ENCODE measurements around the gene IZUMO2. TPM values are rescaled to one million over a fixed set of nuclear protein-coding genes. Genes with fewer than 3 reads are reported as not detected.

IZUMO2 gene
- total and polyA plus RNA-seq, 10 of the 15 experiments (the other 5 are each of a cell fraction or from before 2014, with no cell fraction given): not detected

GRCh38 chr19:50198431-50199258 lies 35.6 kb upstream of the IZUMO2 start:
- no peak overlapping the region for H3K9ac ChIP-seq (ENCODE audit: control insufficient read depth, insufficient read depth, low read length)
- H3K4me1 ChIP-seq (ENCODE audit: control insufficient read depth, insufficient read depth, low read length): no peaks in the 10 kb centered on the region
- H3K9me3 ChIP-seq (replicated peaks; ENCODE audit: control insufficient read depth, insufficient read depth, low read length): no peaks in the 10 kb centered on the region
- in situ Hi-C loops (cut with MboI): no loop called here
- RAD21 ChIA-PET (ENCODE audit: unreplicated experiment): interaction anchor here (0.6 kb wide), 1 partner anchor 137 kb away, joined by 3 read pairs; no protein-coding TSS in a partner anchor
- no peak for ATAC-seq
- TF ChIP-seq, protein P1, sequence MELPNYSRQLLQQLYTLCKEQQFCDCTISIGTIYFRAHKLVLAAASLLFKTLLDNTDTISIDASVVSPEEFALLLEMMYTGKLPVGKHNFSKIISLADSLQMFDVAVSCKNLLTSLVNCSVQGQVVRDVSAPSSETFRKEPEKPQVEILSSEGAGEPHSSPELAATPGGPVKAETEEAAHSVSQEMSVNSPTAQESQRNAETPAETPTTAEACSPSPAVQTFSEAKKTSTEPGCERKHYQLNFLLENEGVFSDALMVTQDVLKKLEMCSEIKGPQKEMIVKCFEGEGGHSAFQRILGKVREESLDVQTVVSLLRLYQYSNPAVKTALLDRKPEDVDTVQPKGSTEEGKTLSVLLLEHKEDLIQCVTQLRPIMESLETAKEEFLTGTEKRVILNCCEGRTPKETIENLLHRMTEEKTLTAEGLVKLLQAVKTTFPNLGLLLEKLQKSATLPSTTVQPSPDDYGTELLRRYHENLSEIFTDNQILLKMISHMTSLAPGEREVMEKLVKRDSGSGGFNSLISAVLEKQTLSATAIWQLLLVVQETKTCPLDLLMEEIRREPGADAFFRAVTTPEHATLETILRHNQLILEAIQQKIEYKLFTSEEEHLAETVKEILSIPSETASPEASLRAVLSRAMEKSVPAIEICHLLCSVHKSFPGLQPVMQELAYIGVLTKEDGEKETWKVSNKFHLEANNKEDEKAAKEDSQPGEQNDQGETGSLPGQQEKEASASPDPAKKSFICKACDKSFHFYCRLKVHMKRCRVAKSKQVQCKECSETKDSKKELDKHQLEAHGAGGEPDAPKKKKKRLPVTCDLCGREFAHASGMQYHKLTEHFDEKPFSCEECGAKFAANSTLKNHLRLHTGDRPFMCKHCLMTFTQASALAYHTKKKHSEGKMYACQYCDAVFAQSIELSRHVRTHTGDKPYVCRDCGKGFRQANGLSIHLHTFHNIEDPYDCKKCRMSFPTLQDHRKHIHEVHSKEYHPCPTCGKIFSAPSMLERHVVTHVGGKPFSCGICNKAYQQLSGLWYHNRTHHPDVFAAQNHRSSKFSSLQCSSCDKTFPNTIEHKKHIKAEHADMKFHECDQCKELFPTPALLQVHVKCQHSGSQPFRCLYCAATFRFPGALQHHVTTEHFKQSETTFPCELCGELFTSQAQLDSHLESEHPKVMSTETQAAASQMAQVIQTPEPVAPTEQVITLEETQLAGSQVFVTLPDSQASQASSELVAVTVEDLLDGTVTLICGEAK (IDR thresholded peaks at IDR 0.05; ENCODE audit: borderline replicate concordance): peak; percentile 74
- TF ChIP-seq ESRRA (IDR thresholded peaks at IDR 0.05; ENCODE audit: low read length): no peak
- no peak for FAIRE-seq
- CTCF ChIA-PET: interaction anchor here (0.9 to 1.5 kb wide), 6 partner anchors 8 to 1002 kb away, joined by 3 to 8 read pairs (median 3); no protein-coding TSS in a partner anchor
- WGBS (ENCODE audit: insufficient coverage, insufficient replicate concordance, low lambda C conversion rate, missing lambda C conversion rate): 25% methylated on average over 7 of the region's 7 CpGs
- no peaks in the 10 kb centered on the region; a peak in 1 of 4 replicates for H3K27me3 ChIP-seq (replicated peaks in 1 of 2; ENCODE audit: control insufficient read depth in 2 of 2, insufficient read depth in 2 of 2, low read length in 1 of 2)
- no peak overlapping the region for H3K4me2 ChIP-seq (ENCODE audit: control insufficient read depth, insufficient read depth)
- H4K20me1 ChIP-seq (ENCODE audit: control insufficient read depth, insufficient read depth): no peaks in the 10 kb centered on the region
- no peaks in the 10 kb centered on the region for H3K79me2 ChIP-seq (ENCODE audit: control insufficient read depth, insufficient read depth, low read length)
- no peak overlapping the region for H3K4me3 ChIP-seq
- POLR2A ChIA-PET: interaction anchor here (0.6 kb wide), 2 partner anchors 25 to 49 kb away, joined by 3 read pairs; no protein-coding TSS in a partner anchor
- DNase-seq (ENCODE audit: low read depth, low spot score): no peak
- SMC1A ChIA-PET (ENCODE audit: uncharacterized antibody, unreplicated experiment): interaction anchor here (0.6 to 1.2 kb wide), 2 partner anchors 8 to 51 kb away, joined by 3 to 4 read pairs; no protein-coding TSS in a partner anchor
- intact Hi-C loops (cut with micrococcal nuclease; ENCODE audit: unreplicated experiment): no loop called here
- H3K27ac ChIP-seq (ENCODE audit: control insufficient read depth, insufficient read depth): no peak overlapping the region
- no peaks in the 10 kb centered on the region for H3K36me3 ChIP-seq (ENCODE audit: control insufficient read depth in 2 of 2, insufficient read depth in 2 of 2, low read length in 1 of 2)
- no peak overlapping the region for H2AFZ ChIP-seq (ENCODE audit: control insufficient read depth, low read depth, low read length)
- no TSS peak for BruUV-seq (replicated peaks)

Measured in GM12878 (cell line).